Hematopoietic multipotent progenitor cell treated with erythropoietin and hydrocortisone succinate and interleukin-3 and kit ligand, for 15 days (in vitro differentiated cells): ENCODE results near the gene TMEM81.
A peak's percentile ranks its signal among the peaks of the same experiment; 100 is the strongest.

ENCODE experiments used
- DNase-seq: peaks from one replicate; pipeline ENCODE4 v3.0.0-alpha.2; 2015; ENCODE audit warnings: low spot score

The TMEM81 gene

GRCh38 chr1:205076245-205076761 lies 8.0 kb downstream of the TMEM81 start:
- no peak for DNase-seq

GRCh38 chr1:205075642-205076155 lies 8.6 kb downstream of the TMEM81 start:
- no peak for DNase-seq

- no peak for DNase-seq
Observed at GRCh38 chr1:205074513-205074912, 9.7 kb downstream of the TMEM81 start.

- DNase-seq = no peak
Observed at GRCh38 chr1:205074084-205074483, 10.2 kb downstream of the TMEM81 start.

- peak; percentile 18 for DNase-seq
Observed at GRCh38 chr1:205073511-205073910, 10.7 kb downstream of the TMEM81 start.

GRCh38 chr1:205072881-205073280 lies 11.4 kb downstream of the TMEM81 start:
- DNase-seq = no peak

GRCh38 chr1:205072286-205072685 lies 12.0 kb downstream of the TMEM81 start:
- no peak for DNase-seq

GRCh38 chr1:205071801-205072200 lies 12.5 kb downstream of the TMEM81 start:
- no peak for DNase-seq

GRCh38 chr1:205071028-205071409 lies 13.2 kb downstream of the TMEM81 start:
- DNase-seq = no peak

GRCh38 chr1:205069371-205070125 lies 14.7 kb downstream of the TMEM81 start:
- no peak for DNase-seq

GRCh38 chr1:205068457-205069040 lies 15.7 kb downstream of the TMEM81 start:
- no peak for DNase-seq

GRCh38 chr1:205068001-205068400 lies 16.3 kb downstream of the TMEM81 start:
- no peak for DNase-seq

GRCh38 chr1:205067031-205067430 lies 17.2 kb downstream of the TMEM81 start:
- no peak for DNase-seq

- no peak for DNase-seq
Observed at GRCh38 chr1:205066141-205066818, 18.0 kb downstream of the TMEM81 start.

GRCh38 chr1:205065666-205066065 lies 18.6 kb downstream of the TMEM81 start:
- DNase-seq = no peak

GRCh38 chr1:205064741-205065316 lies 19.4 kb downstream of the TMEM81 start:
- no peak for DNase-seq

GRCh38 chr1:205064301-205064700 lies 20.0 kb downstream of the TMEM81 start:
- DNase-seq = no peak

GRCh38 chr1:205062895-205063294 lies 21.4 kb downstream of the TMEM81 start:
- DNase-seq = no peak

- no peak for DNase-seq
Observed at GRCh38 chr1:205062319-205062718, 21.9 kb downstream of the TMEM81 start.

GRCh38 chr1:205061665-205062069 lies 22.6 kb downstream of the TMEM81 start:
- DNase-seq = peak; percentile 60

- DNase-seq = no peak
Observed at GRCh38 chr1:205061227-205061626, 23.0 kb downstream of the TMEM81 start.

GRCh38 chr1:205060746-205061145 lies 23.5 kb downstream of the TMEM81 start:
- no peak for DNase-seq
